Liver (tissue), 2 donors: ENCODE data around the gene FBXO31.

ENCODE experiments used
- TF ChIP-seq, protein P1 (sequence below): fragments of 150-350 bp; IDR thresholded peaks from 2 replicates; pipeline ENCODE4 v1.5.1; 2017; ENCODE audit warnings: improper control_type of control experiment, low read depth, low read length; ENCODE audit not compliant: missing input control
- TF ChIP-seq, protein P2 (sequence below): IDR thresholded peaks from 2 replicates; pipeline ENCODE4 v1.6.1; 2016; ENCODE audit warnings: antibody characterized with exemption
- donor health status: healthy.

DNA sequence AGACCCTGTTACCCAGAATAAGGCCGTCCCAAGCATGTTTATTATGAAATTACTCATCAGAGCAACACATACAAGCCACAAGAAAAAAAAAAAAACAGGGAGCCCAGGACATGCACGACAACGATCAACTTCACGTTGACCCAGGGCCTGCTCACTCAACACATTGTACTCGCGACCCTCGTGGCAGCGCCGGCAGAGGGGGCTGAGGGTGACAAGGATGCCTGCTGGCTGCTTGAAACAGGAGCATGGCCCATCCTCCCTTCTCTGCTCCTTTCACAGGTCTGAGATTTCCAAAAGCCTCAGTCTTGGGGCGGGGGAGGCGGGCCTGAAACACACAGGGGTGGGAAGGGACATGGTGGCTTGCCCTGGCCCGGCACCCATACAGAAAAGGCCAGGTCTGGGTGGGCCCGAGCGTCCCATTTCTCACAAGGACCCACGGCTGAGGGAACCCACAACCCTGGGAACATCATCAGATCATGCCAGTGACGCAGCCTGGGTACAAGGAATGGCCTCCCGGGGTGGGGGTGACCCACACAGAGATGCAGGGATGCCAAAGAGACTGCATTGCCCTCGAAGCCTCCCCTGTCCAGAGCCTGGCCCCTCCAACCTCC, 45.3 kb downstream of the FBXO31 start:
- TF ChIP-seq, protein P1, sequence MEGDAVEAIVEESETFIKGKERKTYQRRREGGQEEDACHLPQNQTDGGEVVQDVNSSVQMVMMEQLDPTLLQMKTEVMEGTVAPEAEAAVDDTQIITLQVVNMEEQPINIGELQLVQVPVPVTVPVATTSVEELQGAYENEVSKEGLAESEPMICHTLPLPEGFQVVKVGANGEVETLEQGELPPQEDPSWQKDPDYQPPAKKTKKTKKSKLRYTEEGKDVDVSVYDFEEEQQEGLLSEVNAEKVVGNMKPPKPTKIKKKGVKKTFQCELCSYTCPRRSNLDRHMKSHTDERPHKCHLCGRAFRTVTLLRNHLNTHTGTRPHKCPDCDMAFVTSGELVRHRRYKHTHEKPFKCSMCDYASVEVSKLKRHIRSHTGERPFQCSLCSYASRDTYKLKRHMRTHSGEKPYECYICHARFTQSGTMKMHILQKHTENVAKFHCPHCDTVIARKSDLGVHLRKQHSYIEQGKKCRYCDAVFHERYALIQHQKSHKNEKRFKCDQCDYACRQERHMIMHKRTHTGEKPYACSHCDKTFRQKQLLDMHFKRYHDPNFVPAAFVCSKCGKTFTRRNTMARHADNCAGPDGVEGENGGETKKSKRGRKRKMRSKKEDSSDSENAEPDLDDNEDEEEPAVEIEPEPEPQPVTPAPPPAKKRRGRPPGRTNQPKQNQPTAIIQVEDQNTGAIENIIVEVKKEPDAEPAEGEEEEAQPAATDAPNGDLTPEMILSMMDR = no peak
- TF ChIP-seq, protein P2, sequence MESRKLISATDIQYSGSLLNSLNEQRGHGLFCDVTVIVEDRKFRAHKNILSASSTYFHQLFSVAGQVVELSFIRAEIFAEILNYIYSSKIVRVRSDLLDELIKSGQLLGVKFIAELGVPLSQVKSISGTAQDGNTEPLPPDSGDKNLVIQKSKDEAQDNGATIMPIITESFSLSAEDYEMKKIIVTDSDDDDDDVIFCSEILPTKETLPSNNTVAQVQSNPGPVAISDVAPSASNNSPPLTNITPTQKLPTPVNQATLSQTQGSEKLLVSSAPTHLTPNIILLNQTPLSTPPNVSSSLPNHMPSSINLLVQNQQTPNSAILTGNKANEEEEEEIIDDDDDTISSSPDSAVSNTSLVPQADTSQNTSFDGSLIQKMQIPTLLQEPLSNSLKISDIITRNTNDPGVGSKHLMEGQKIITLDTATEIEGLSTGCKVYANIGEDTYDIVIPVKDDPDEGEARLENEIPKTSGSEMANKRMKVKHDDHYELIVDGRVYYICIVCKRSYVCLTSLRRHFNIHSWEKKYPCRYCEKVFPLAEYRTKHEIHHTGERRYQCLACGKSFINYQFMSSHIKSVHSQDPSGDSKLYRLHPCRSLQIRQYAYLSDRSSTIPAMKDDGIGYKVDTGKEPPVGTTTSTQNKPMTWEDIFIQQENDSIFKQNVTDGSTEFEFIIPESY = no peak
